Heart right ventricle (tissue), 16 donors: ENCODE results near the gene CD99. TPM values are rescaled to one million over a fixed set of nuclear protein-coding genes. Genes with fewer than 3 reads are reported as not detected.
A peak's percentile ranks its signal among the peaks of the same experiment; 100 is the strongest.

Experiments used
- ATAC-seq, 8 donors: fragments of 200-7000 bp; cut with Tn5 transposase; one replicate each; pipeline ENCODE4 v1.9.1; 2020; ENCODE audit warnings: mild to moderate bottlenecking in 8 of 8, moderate library complexity in 8 of 8, moderate number of reproducible peaks in 1 of 8
- DNase-seq, 2 donors: peaks; one replicate each; pipeline ENCODE4 v3.0.0-alpha.2; 2020
- H3K27ac ChIP-seq, 10 donors: fragments of 200-600 bp; sonication (generic) in 2 of 10; one replicate each; pipeline versions ENCODE4 v1.5.0 to v1.8.0; 2020 to 2022; ENCODE audit warnings: mild to moderate bottlenecking in 3 of 10
- H3K27me3 ChIP-seq, 7 donors: fragments of 200-600 bp; one replicate each; pipeline ENCODE4 v1.8.0; 2021 to 2022; ENCODE audit warnings: mild to moderate bottlenecking in 2 of 7
- H3K36me3 ChIP-seq, 9 donors: fragments of 200-600 bp; sonication (generic) in 1 of 9; one replicate each; pipeline versions ENCODE4 v1.5.0 to v1.8.0; 2020 to 2022; ENCODE audit warnings: mild to moderate bottlenecking in 2 of 9
- H3K4me1 ChIP-seq, 9 donors: fragments of 200-600 bp; sonication (generic) in 1 of 9; one replicate each; pipeline versions ENCODE4 v1.5.0 to v1.8.0; 2020 to 2022; ENCODE audit warnings: mild to moderate bottlenecking in 4 of 9
- H3K4me3 ChIP-seq, 10 donors: fragments of 200-600 bp; sonication (generic) in 2 of 10; one replicate each; pipeline versions ENCODE4 v1.5.0 to v1.8.0; 2020 to 2022; ENCODE audit warnings: mild to moderate bottlenecking in 7 of 10, moderate library complexity in 2 of 10
- H3K9me3 ChIP-seq, 11 donors: fragments of 200-600 bp in 10 of 11; sonication (generic) in 2 of 11; one replicate each; pipeline versions ENCODE4 v1.5.0 to v1.8.0; 2013 to 2022; ENCODE audit warnings: mild to moderate bottlenecking in 2 of 11, control low read depth in 1 of 11, moderate library complexity in 1 of 11
- CTCF ChIP-seq, 9 donors: fragments of 200-600 bp; sonication (generic) in 2 of 9; IDR thresholded peaks; one replicate each; pipeline versions ENCODE4 v1.5.0 to v1.8.0; 2021 to 2022; ENCODE audit warnings: antibody characterized with exemption in 9 of 9, mild to moderate bottlenecking in 5 of 9, moderate library complexity in 1 of 9
- WGBS, 2 donors: extraction: QIAGEN DNeasy Blood & Tissue Kit; methylation state at CpG; one replicate each; pipeline ENCODE4 v1.1.7; 2013; ENCODE audit warnings: inconsistent platforms in 1 of 2; 5-methylcytosine and 5-hydroxymethylcytosine counted together
- intact Hi-C, 10 donors: fragments of 100-400 bp; cut with DNase I; formaldehyde crosslinking; loops; one replicate each; pipeline versions ENCODE4 v1.11.1 to v1.14.2; 2022
- polyA plus RNA-seq, 2 donors: library from polyadenylated mRNA; stranded (reverse); fragments of 200-250 nt; gene quantifications; one replicate each; pipeline ENCODE4 v1.2.3, GENCODE V29; 2013
- total RNA-seq, 10 donors: library from RNA; stranded (reverse); fragmentation: NEBNext Ultra II Directional in 3 of 10; extraction: Animal tissue kit (Norgen Biotek cat#: 25700) in 3 of 10; gene quantifications; one replicate each; pipeline versions ENCODE4 v1.2.1 to v1.2.4, GENCODE V29; 2021 to 2023
- donor health status: Arrhythmogenic right ventricular cardiomyopathy.
- donor health status: ischemic (EF 13 %, LVEDD 7.1; RV severe dilation, severe dysfunction).
- donor health status: healthy with polysubstance abuse.
- donor health status: DM: no; HTN: yes; CAD: no.
- donor health status: DM: no; HTN: no; CAD: no.
- donor health status: ischemic (EF 25% LVEDD 6.9; RV normal size, moderate dysfunction).
- donor health status: ischemic (EF 25% LVEDD 5.7; RV mildly dilated, moderate dysfunction).
- donor health status: healthy.
- donor health status: DM: yes; HTN: yes; CAD: no.
- donor health status: Ischemic cardiomyopathy.
- donor health status: ischemic (EF 35%, LVEDD 5.7; RV mildly dilated, moderate dysfunction).
- donor health status: nonischemic (EF 11% LVEDD 7.7; RV severe dilation, severe dysfunction).
- donor health status: DM: yes; HTN: yes; CAD: no.
- donor health status: PGD.
- donor health status: ischemic (EF 29% LVEDD 5.4; RV normal size, mild dysfunction).
- donor health status: nonischemic (EF 23%, LVEDD 6.1; RV moderate dilation, normal function).

CD99 gene
- total and polyA plus RNA-seq, 12 donors, result 202 to 419 (median 261) TPM

- DNase-seq (peak; percentile 50 to 71), ATAC-seq (peak in 7 of 8 donors; percentile 11 to 65 (median 54))
- Histone ChIP-seq H3K27ac (peak overlapping the region; percentile 88 to 95 (median 93)), H3K4me3 (peak overlapping the region; percentile 77 to 100 (median 96)), H3K36me3 (peaks cover 0 to under 1% (median 0%) of the 10 kb centered on the region in 9 donors), H3K27me3 (peaks cover 0 to 13% (median 0%) of the 10 kb centered on the region in 7 donors), H3K9me3 (no peaks in the 10 kb centered on the region), H3K4me1 (peaks cover 47 to 61% (median 53%) of the 10 kb centered on the region in 9 donors)
- intact Hi-C loops, result loop anchor here in 1 of 10 donors (1.0 kb wide), 1 partner anchor 15 kb away; no protein-coding TSS in a partner anchor
- WGBS, 2 donors, result 5 to 6% methylated on average over 24 of the region's 24 CpGs
- no peak for TF ChIP-seq CTCF (IDR thresholded peaks at IDR 0.05)
Measured at GRCh38 chrX:2692221-2693112, 1.4 kb downstream of the CD99 start.

GRCh38 chrX:2693113-2694002, 2.3 kb downstream of the CD99 start:
- no peak for DNase-seq
- Histone ChIP-seq H3K36me3 (peaks cover 0 to 10% (median 0%) of the 10 kb centered on the region in 9 donors), H3K9me3 (no peaks in the 10 kb centered on the region), H3K27me3 (peaks cover 0 to 13% (median 0%) of the 10 kb centered on the region in 7 donors), H3K27ac (peak overlapping the region in 9 of 10 donors; percentile 6 to 95 (median 92)), H3K4me3 (peak overlapping the region in 9 of 10 donors; percentile 77 to 100 (median 97)), H3K4me1 (peaks cover 56 to 70% (median 62%) of the 10 kb centered on the region in 9 donors)
- intact Hi-C loops, result no loop called here
- TF ChIP-seq CTCF (IDR thresholded peaks at IDR 0.05), result no peak
- 48 to 49% methylated on average over 15 of the region's 15 CpGs for WGBS, 2 donors
- ATAC-seq, result no peak

DNA sequence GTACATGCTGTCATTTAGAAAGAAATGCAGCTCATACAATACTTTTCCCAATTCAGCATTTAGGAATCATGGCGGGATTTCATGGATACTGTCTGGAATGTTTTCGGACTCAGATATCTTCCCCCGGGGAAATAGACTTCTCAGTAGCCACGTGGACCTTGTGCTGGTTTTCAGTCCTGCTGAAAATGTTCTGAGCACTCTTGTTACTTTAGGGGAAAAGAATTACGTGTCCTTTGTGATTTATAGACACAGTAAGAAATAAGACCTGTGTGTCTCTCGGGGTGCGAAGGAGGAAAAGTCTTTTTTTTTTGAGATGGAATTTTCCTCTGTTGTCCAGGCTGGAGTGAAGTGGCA, 3.8 kb downstream of the CD99 start:
- Histone ChIP-seq H3K4me1 (peaks cover 58 to 84% (median 77%) of the 10 kb centered on the region in 9 donors), H3K4me3 (peak overlapping the region in 3 of 10 donors; percentile 0 to 97 (median 77)), H3K9me3 (no peaks in the 10 kb centered on the region), H3K27me3 (peaks cover 0 to 13% (median 0%) of the 10 kb centered on the region in 7 donors), H3K27ac (peak overlapping the region in 9 of 10 donors; percentile 7 to 95 (median 50)), H3K36me3 (peaks cover 0 to 22% (median 0%) of the 10 kb centered on the region in 9 donors)
- WGBS, 2 donors, result 48 to 50% methylated on average over 7 of the region's 7 CpGs
- TF ChIP-seq CTCF (IDR thresholded peaks at IDR 0.05), result no peak
- DNase-seq (no peak), ATAC-seq (no peak)
- intact Hi-C loops, result no loop called here
